ENCODE data around the gene TMEM119.

TMEM119 gene

GRCh38 chr12:108625228-108625627 is 27.3 kb upstream of the TMEM119 start:
- Histone ChIP-seq H3K27ac (no peak overlapping the region), H3K4me3 (no peak overlapping the region)
- DNase-seq (ENCODE audit: low spot score) = no peak
- TF ChIP-seq CTCF (IDR thresholded peaks at IDR 0.05) = no peak

GRCh38 chr12:108623577-108623976 is 25.7 kb upstream of the TMEM119 start:
- H3K4me3 ChIP-seq = no peak overlapping the region
- no peak for TF ChIP-seq CTCF (IDR thresholded peaks at IDR 0.05)
- no peak overlapping the region for H3K27ac ChIP-seq
- no peak for DNase-seq (ENCODE audit: low spot score)

GRCh38 chr12:108622921-108623514 is 25.1 kb upstream of the TMEM119 start:
- no peak overlapping the region for H3K4me3 ChIP-seq
- H3K27ac ChIP-seq = no peak overlapping the region
- DNase-seq (ENCODE audit: low spot score) = no peak
- TF ChIP-seq CTCF (IDR thresholded peaks at IDR 0.05) = no peak

GRCh38 chr12:108622421-108622820 is 24.5 kb upstream of the TMEM119 start:
- no peak for DNase-seq (ENCODE audit: low spot score)
- Histone ChIP-seq H3K27ac (peak overlapping the region in 1 of 2 donors; percentile 11), H3K4me3 (no peak overlapping the region)
- TF ChIP-seq CTCF (IDR thresholded peaks at IDR 0.05) = no peak

- H3K4me3 ChIP-seq = no peak overlapping the region
- no peak overlapping the region for H3K27ac ChIP-seq
- DNase-seq (ENCODE audit: low spot score) = no peak
- no peak for TF ChIP-seq CTCF (IDR thresholded peaks at IDR 0.05)
Observed at GRCh38 chr12:108621161-108621560, 23.3 kb upstream of the TMEM119 start.

GRCh38 chr12:108620236-108620879 is 22.5 kb upstream of the TMEM119 start:
- H3K4me3 ChIP-seq = no peak overlapping the region
- DNase-seq (ENCODE audit: low spot score) = no peak
- H3K27ac ChIP-seq = no peak overlapping the region
- TF ChIP-seq CTCF (IDR thresholded peaks at IDR 0.05) = no peak

All from coronary artery (tissue), 2 donors.